HG03095 (cell line): ENCODE data around the gene RBMS3.

Experiments
- ATAC-seq: cut with Tn5 transposase; IDR thresholded peaks from one replicate; pipeline ENCODE4 v1.9.1; 2021; ENCODE audit warnings: moderate library complexity; ENCODE audit not compliant: unreplicated experiment

RBMS3 gene

DNA sequence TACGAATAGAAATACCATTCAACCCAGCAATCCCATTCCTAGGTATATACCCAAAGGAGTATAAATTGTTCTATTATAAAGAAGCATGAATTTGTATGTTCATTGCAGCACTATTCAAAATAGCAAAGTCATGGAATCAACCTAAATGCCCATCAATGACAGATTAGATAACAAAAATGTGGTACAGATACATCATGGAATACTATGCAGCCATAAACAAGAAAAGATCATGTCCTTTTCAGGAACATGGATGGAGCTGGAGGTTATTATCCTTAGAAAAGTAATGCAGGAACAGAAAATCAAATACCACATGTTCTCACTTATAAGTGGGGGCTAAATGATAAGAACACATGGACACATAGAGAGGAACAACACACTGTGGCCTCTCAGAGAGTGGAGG, 571.9 kb downstream of the RBMS3 start:
- ATAC-seq, result no peak

DNA sequence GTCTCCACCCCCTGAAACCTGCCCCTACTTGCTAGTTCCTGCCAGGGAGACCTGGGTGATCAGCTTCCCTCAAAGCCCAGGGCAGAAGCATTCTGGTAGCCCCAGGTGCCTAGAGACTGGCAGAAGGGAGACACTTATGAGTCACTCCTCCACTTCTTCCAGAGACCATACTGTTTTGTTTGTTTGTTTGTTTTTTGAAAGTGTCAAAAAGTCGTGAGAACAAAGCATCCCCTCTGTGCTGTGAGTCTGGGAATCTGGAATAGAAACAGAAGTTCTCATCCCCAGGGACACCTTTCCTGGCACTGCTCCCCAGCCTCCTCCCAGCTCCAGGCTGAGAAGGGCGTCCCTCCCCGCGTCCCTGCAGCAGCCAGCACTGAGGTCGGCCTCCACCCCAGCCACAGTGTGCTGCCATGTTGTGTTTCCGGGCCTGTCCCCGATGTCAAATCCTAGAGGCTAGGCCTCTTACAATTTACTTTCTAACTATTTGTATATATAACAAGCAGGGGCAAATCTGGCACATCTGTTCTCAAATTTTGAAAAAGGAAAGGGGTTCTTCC, 573.0 kb downstream of the RBMS3 start:
- ATAC-seq, result no peak

DNA sequence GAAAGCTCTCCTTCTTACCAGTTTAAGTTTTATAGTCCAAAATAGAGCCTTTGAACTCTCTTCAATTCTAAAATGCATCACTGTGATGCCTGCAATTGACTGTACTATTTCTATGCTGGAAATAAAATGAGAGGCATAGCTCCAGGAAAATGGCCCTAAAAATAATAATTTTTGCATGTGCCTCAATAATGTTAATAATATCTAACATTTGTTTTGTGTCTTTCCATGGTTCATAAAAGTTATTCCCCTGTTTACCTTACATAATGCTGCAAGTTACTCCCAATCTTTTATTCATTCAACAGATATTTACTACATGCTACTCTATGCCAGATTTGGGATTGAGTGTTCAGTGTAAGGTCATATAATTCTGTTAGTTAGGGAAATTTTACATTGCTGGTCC, 574.0 kb downstream of the RBMS3 start:
- ATAC-seq, result no peak

DNA sequence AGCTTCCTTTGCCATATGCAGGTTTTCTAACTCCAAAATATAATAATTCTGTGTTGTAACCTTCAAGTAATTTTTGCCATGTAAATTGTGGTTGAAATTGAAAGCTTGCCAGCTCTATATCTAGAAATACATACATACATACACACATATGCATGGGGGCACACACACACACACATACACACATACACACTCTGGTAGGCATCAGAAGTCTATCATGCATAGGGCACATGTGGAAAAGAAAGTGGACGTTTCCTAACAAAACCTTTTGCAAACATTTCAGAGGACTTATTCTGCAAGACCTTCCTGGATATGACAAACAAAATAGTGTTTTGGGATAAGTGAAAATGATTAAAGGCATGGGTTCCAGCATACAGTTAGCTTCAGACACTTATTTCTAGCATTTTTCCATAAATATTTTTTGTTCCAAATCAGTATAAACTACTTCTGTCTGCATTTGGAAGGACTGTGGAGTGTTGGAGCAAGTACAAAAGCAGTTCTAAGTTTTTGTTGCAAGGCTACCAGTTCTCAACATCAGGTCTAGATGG, 578.9 kb downstream of the RBMS3 start:
- ATAC-seq, result no peak

DNA sequence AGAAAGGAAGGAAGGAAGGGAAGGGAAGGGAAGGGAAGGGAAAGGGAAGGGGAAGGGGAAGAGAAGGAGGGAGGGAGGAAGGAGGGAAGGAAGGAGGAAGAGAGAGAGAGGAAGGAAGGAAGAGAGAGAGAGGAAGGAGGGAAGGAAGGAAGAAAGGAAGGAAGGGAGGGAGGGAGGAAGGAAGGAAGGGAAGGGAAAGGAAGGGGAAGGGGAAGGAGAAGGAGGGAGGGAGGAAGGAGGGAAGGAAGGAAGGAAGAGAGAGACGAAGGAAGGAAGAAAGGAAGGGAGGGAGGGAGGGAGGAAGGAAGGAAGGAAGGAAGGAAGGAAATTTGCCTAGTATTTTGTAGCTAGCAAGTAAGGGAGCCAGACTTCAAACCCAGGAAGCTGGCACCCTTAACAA, 583.9 kb downstream of the RBMS3 start:
- ATAC-seq, result no peak

DNA sequence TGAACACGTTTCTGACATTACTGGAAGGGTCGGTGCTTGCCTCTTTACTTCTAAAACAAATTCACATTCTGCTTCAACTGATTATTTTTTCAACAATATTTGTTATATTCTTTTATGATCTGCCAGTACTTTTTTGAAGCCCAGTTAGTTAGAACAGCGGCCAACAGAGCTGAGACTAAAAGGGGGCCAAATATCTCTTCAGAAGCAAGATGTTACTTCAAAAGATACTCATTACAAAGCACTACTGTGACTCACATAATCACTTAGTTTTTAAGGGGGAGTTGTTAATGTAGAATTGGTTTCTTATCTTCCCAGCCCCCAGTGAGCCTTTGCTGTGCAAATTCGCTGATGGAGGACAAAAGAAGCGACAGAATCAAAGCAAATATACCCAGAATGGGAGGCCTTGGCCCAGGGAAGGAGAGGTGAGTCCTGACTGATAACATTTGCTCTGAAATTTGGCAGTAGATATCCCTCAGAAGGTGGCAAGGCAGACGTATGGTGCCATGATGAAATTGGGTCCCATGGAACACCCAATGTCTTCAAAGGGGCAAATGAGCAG, 587.8 kb downstream of the RBMS3 start:
- no peak for ATAC-seq

DNA sequence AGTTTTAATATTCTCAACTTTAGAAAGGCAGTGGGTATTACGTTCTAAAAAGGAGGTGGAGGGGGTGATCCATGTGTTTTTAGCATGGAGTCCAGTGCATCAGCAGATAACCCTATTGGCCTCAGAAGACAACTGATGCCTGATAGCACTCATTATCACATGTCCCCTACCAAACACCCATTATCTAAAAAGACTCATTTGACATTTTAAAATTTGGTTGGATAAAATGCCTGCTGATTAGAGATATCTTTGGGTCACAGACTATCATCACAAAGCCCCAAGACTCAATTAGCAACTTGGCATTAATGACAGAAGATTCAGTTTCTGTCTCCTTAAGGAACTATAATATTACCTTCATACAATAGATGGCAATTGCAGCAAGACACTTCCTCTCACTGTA, 589.3 kb downstream of the RBMS3 start:
- no peak for ATAC-seq

DNA sequence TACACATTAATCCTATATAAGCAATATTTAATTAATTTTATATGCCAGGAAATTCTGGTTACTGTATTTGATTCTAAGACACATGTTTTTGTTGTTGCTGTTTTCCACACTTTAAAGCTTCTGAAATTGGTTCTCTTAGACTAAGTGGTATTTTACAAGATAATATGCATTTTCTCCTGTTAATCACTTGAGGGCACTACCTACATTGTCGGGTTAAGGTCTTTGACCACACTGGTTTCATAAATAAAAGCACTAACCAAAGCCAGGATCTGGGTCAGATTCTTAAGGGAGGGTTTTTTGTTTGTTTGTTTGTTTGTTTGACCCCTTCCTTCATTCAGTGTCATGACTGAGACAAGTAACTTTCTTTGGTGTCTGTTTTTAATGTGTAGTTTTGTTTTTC, 590.2 kb downstream of the RBMS3 start:
- ATAC-seq, result no peak

DNA sequence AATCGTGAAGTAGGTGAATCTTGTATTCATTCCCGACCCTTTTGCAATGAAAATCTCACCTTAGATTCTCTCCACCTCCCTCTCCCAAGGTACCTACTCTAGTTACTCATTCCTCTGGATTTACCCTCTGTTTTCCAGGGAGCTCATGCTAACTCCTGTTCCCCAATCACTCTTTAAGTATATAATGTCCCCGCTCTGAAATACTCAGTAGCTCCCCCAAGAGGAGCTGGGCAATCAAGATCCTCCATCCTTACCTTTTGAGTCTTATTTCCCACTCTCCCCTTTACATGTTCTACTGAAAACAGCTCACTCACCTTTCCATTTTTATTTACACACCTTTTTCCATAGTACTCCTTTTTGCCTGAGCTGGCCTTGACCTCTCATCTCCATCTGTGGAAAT, 599.9 kb downstream of the RBMS3 start:
- ATAC-seq, result no peak

DNA sequence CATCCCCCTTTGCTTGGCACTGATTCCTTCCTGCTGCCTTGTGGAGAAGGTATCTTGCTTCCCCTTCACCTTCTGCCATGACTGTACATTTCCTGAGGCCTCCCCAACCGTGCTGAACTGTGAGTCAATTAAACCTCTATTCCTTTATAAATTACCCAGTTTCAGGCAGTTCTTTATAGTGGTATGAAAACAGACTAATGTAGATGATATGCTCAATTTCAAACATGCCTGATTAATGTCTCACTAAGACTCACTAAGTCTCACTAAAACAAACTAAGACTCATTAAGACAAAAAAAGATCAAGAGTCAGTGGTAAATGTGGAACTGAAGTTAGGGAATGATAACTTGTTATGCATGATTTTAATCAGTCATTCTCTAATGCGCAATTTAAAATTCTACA, 606.6 kb downstream of the RBMS3 start:
- ATAC-seq, result no peak

DNA sequence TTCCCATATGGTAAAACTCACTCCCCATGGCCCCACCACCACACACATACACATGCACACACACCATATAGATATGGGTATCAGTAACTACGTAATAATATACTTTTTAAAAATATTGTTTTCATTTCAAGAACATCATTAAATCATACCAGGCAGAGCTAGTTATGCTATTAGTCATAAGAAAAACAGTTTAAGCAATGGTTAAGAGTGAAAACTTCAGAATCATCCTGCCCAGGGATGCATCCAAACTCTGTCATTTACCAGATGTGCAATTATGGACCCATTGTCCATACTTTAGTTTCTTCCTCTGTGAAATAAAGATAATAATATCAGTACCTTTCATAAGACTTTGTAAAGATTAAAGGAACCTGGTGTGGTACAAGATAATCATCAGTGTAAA, 608.3 kb downstream of the RBMS3 start:
- ATAC-seq, result no peak

DNA sequence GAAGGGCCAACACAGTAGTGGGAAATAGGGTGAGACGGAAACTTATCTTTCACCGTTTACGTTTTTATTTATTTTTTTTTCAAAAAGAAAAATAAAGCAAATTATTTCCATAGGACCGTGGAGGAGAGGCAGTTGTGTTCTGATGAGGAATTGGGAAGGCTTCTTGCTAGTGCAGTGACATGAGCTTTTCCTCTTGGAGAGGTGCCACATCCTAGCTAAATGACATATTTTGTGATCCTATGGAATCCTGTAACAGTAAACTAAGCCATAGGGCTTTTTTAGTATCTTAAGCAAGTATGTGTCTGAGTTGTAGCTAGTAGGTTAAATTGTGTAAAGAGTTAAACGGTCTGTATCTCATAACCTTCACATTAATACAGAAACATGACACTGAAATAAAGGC, 609.9 kb downstream of the RBMS3 start:
- ATAC-seq, result no peak

DNA sequence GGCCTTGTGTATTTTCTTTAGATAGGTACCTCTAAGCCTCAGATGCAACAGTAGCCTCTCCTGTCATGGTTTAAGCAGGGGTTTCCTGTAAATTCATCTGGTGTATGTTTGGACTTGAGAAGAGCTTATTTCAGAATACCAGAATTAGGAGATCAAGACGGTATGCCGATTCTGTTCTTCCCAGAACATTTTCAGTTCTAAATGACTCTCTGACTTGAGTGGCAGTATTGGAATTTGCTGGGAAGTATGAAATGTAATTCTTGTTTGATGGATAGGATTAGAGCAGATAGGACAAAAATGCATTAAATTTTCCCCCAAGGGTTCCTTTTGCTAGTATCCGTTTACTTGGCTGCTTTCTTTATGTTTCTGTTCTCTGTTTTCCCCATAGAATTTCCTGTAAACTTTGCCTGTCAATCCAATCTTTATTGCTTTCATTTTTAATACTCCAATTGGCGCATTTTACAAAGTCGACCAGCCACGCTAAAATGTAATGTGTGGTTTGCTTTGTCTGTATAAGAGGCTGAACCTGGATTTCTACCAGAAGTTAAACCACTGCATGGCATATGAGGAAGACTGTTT, 612.2 kb downstream of the RBMS3 start:
- ATAC-seq, result no peak

DNA sequence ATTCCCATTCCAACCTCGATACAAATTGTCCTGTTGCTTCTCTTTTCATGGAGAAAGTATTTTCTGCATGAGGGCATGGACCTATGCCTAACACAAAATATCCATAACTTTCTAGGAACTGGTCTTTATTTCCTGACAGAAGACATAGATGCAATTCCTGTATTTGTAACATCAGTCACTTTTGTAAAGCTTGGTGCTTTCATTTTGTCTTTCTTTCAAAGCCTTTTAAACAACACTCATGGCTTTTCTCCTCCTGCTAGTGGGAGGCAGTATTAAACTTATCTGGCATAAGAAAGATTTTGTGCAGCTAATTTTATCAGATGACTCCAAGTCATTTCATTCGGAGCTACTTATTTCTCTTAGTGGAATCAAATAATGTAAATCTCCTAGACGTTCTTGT, 616.0 kb downstream of the RBMS3 start:
- ATAC-seq, result no peak

DNA sequence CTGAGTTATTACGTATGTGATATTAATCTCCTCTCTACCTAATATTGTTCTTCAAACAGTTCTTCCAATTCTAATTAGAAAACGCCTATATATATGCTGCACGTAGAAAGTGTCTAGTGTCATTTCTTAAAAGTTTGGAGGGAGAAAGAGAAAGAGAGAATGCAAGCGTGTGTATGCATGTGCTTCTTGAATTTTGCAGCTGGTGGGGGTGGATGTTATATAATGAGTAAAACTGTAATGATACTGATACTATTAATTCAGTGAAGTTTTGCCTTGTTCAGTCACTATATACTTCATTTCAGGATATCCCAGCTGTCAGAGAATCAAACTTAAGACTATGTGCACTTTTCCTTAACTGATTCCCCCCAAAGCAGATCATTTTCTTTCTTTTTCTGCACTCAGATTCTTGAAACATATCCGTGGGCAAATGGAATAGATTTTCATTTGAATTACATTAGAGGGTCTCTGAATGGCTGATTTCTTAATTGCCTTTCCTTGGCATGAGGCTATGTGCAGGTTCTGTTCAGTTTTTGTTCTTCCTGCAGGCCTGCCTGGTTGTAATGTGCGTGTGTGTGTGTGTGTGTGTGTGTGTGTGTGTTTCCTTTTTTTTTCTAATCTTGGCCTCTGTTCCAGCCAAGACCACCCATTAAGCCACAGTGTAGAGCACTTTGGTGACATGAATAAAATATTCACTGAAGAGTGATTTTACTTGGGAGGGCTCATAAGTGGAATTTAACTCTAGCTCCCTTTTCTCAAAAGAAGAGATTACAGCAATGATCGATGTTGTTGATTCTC, 617.5 kb downstream of the RBMS3 start:
- ATAC-seq, result no peak

DNA sequence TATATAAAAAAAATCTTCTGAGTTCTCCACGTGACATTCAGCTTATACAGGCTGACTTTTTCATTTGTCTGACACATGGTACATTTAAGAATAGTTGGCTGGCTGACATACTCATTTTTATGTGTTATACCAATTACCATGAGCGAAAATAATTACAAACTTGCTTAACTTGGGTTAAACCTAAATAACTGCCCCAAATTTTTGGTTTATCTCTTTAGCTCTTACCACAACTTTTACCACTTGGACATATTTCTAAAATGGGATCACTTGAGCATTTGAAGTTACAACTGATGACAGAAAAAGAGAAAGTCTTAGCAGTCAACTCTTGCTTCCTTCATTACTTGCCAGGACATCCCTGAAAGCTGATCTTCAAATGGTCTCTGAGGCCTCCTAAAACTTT, 618.1 kb downstream of the RBMS3 start:
- ATAC-seq, result no peak

DNA sequence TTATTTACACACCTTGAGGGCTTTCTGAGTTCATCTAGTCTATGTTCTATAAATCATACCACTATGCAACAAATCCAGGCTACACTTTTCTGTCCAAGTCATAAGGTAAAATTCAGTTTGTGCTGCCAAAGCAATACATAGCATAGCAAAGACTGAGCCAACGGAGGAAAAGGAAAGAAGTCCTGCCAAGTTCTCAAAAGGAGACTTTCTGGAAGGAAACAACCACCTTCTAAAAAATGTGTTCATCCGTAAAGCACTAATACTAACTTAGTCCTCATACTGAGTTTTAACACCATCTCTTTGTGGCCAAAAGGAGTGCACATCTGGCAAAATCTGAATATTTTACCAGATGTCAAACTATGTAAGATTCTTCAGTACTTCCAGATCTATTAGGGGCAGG, 620.2 kb downstream of the RBMS3 start:
- no peak for ATAC-seq

DNA sequence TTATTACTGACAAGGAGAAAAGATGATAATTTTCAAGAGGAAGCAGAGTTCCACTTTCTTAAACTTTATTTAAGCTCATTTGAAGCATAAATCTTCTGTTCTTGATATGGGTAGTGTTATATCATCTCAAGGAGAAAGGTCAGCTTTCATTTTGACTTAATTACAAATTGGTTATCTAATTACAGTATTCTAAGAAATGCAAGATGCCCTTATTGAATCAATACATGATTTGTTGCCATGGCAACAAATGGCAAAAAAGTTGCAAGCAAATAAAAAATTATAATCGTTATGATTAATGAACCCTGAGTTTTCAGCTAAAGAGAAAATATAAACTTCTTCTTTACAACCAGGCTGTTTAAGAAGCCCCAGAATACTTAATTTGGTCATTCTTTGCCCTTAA, 622.7 kb downstream of the RBMS3 start:
- ATAC-seq, result no peak

DNA sequence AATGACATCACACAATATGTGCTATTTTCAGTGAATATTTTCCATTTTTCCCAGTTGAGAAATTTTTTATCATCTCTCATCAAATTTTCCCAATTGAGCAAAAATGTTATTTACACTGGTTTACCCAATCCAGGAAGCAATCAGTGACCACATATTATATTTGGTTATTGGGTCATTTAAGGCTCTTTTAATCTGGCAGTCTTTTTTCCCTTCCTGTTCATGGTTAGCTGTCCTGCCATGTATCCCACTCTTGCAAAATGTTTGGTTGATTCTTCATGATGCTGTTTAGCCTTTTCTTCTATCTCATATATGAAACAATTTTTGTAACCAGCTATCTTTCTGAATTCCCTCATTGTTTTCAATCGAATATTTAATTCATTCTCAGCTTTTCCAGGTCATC, 626.0 kb downstream of the RBMS3 start:
- no peak for ATAC-seq

DNA sequence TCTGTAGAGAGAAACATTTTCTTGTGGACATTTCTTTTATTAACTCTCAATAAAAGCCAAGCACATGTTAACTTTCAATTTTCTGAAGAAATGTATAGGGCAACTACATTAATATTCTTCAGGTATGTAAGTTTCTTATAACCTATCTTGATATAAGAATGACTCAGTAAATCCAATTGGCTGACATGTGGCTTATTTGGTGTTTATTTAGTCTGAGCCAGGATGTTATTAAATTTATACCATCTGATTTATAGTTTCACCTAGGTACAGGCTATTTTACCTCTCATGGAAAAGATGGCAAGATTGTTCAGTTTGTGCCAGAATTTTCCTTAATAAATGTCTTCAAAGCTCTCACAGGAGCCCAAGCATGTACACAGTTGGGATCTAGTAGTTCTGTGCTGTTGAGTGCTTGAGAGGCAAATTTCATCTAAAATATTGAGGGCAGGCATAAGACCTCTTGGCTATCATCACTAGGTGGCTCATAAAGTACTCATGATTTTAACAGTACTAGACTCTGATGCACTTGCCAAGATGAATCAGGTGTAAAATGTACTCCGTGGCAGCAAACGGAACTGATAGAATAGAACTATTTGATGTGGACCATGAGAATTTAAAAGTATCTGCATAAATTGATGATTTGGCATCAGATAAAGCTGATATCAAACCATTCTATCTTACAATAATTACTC, 631.9 kb downstream of the RBMS3 start:
- no peak for ATAC-seq

DNA sequence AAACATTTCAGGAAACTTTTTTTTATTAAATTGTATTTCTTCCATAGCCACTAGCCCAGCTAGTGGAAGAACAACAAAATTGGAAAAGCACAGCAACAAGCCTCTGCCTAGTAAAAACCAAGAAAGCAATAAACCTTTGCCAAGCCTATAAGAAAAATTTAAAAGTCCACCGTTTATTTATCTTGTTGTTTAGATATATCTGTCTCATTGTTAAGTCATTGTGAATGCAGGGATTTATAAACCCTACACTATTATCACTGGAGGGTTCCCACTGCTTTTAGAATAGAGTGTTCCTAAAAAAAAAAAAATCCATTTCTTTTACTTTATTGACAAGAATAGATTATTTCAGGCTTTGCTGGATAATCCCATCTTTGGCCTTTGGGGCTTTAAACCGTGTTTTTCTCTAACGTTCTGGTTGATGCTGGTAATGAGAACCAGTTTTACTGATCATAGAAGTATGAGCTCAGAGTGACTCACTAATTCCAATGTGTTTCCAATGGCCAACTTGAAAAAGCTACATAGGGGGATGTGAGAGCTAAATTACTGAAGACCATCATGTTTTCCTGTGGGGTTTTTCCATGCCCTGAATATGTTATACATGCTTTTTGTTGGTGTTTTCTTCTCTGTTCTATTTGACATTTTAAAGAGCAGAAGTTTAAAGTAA, 634.1 kb downstream of the RBMS3 start:
- no peak for ATAC-seq
